Skeletal muscle tissue (tissue), 4 donors: Measurements from ENCODE around the gene FRY. TPM values are rescaled to one million over a fixed set of nuclear protein-coding genes. Genes with fewer than 3 reads are reported as not detected.

Experiments used
- H3K27ac ChIP-seq: one replicate; pipeline ENCODE4 v1.7.0; 2013; ENCODE audit warnings: mild to moderate bottlenecking, low read depth, low read length, inconsistent platforms
- H3K27me3 ChIP-seq, 3 donors: one replicate each; pipeline ENCODE4 v1.7.0; 2013; ENCODE audit warnings: low read length in 3 of 3; ENCODE audit not compliant: control insufficient read depth in 3 of 3, insufficient read depth in 3 of 3
- H3K36me3 ChIP-seq, 3 donors: one replicate each; pipeline ENCODE4 v1.7.0; 2013; ENCODE audit warnings: low read length in 3 of 3; ENCODE audit not compliant: control insufficient read depth in 3 of 3, insufficient read depth in 3 of 3
- H3K4me1 ChIP-seq, 3 donors: one replicate each; pipeline ENCODE4 v1.7.0; 2013; ENCODE audit warnings: low read length in 3 of 3, mild to moderate bottlenecking in 3 of 3; ENCODE audit not compliant: control insufficient read depth in 3 of 3, insufficient read depth in 3 of 3
- H3K4me3 ChIP-seq, 3 donors: one replicate each; pipeline ENCODE4 v1.7.0; 2013; ENCODE audit warnings: low read length in 3 of 3
- H3K9ac ChIP-seq, 3 donors: one replicate each; pipeline ENCODE4 v1.7.0; 2013; ENCODE audit warnings: low read length in 3 of 3, mild to moderate bottlenecking in 3 of 3, moderate library complexity in 2 of 3, low read depth in 1 of 3
- H3K9me3 ChIP-seq, 3 donors: one replicate each; pipeline ENCODE4 v1.7.0; 2013; ENCODE audit warnings: low read length in 3 of 3; ENCODE audit not compliant: control insufficient read depth in 3 of 3
- total RNA-seq: library from RNA; depleted of rRNA; stranded (reverse); fragments of >200 nt; gene quantifications from one replicate; pipeline ENCODE4 v1.2.3, GENCODE V29; 2014
- donor health status: Osteomylitis.

FRY gene
- total RNA-seq, 1 donor from 2014 or later: 59.0 TPM

DNA sequence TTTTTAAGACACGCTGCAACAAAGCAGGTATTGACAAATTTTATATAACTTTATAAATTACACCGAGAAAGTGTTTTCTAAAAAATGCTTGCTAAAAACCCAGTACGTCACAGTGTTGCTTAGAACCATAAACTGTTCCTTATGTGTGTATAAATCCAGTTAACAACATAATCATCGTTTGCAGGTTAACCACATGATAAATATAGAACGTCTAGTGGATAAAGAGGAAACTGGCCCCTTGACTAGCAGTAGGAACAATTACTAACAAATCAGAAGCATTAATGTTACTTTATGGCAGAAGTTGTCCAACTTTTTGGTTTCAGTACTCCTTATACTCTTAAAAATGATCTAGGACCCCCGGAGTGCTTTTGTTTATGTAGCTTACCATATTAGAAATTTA, 284.9 kb downstream of the FRY start:
- H3K9ac ChIP-seq: no peak overlapping the region
- H3K9me3 ChIP-seq: no peaks in the 10 kb centered on the region
- peak overlapping the region in 1 of 3 donors; percentile 90 for H3K4me3 ChIP-seq
- H3K27ac ChIP-seq: peak overlapping the region; percentile 96
- no peaks in the 10 kb centered on the region for H3K27me3 ChIP-seq
- peaks cover 9 to 16% (median 12%) of the 10 kb centered on the region in 3 donors for H3K4me1 ChIP-seq
- H3K36me3 ChIP-seq: no peaks in the 10 kb centered on the region

- no peaks in the 10 kb centered on the region for H3K9me3 ChIP-seq
- no peak overlapping the region for H3K27ac ChIP-seq
- H3K4me1 ChIP-seq: peaks cover 9 to 16% (median 12%) of the 10 kb centered on the region in 3 donors
- no peaks in the 10 kb centered on the region for H3K27me3 ChIP-seq
- no peak overlapping the region for H3K9ac ChIP-seq
- no peak overlapping the region for H3K4me3 ChIP-seq
- H3K36me3 ChIP-seq: no peaks in the 10 kb centered on the region
These were observed 286.3 kb downstream of the FRY start for GRCh38 chr13:32317716-32318465.

GRCh38 chr13:32320528-32320927, 289.0 kb downstream of the FRY start:
- H3K27ac ChIP-seq: no peak overlapping the region
- H3K9ac ChIP-seq: no peak overlapping the region
- H3K4me1 ChIP-seq: peaks cover 7 to 8% (median 8%) of the 10 kb centered on the region in 3 donors
- no peaks in the 10 kb centered on the region for H3K36me3 ChIP-seq
- no peaks in the 10 kb centered on the region for H3K27me3 ChIP-seq
- H3K9me3 ChIP-seq: no peaks in the 10 kb centered on the region
- H3K4me3 ChIP-seq: no peak overlapping the region

DNA sequence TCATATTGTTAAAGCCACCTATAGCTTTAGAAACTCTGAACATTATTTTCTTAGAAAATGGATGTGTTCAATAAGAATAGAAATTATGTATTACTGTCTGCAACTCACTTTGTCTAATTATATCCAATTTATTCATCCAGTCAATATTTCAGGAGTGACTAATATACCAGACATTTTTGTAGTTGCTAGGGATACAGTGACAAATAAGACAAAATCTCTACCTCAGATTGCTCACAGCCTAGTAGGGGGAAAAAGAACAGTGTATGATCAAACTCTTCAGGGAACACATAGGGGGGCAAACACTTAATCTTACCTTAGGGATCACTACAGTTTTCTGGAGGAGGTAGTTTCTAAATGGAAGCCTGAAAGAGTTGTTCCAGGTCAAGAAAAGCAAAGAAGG, 292.3 kb downstream of the FRY start:
- Histone ChIP-seq H3K27ac (no peak overlapping the region), H3K36me3 (no peaks in the 10 kb centered on the region), H3K27me3 (no peaks in the 10 kb centered on the region), H3K4me1 (no peaks in the 10 kb centered on the region), H3K9me3 (no peaks in the 10 kb centered on the region), H3K9ac (no peak overlapping the region), H3K4me3 (no peak overlapping the region)

- Histone ChIP-seq H3K4me1 (no peaks in the 10 kb centered on the region), H3K9me3 (no peaks in the 10 kb centered on the region), H3K27me3 (no peaks in the 10 kb centered on the region), H3K27ac (no peak overlapping the region), H3K4me3 (no peak overlapping the region), H3K9ac (no peak overlapping the region), H3K36me3 (no peaks in the 10 kb centered on the region)
These were observed 298.9 kb downstream of the FRY start for GRCh38 chr13:32330441-32330840.

GRCh38 chr13:32334671-32335070, 303.1 kb downstream of the FRY start:
- H3K9ac ChIP-seq: no peak overlapping the region
- no peaks in the 10 kb centered on the region for H3K4me1 ChIP-seq
- no peaks in the 10 kb centered on the region for H3K27me3 ChIP-seq
- no peaks in the 10 kb centered on the region for H3K9me3 ChIP-seq
- no peak overlapping the region for H3K27ac ChIP-seq
- no peaks in the 10 kb centered on the region for H3K36me3 ChIP-seq
- no peak overlapping the region for H3K4me3 ChIP-seq

DNA sequence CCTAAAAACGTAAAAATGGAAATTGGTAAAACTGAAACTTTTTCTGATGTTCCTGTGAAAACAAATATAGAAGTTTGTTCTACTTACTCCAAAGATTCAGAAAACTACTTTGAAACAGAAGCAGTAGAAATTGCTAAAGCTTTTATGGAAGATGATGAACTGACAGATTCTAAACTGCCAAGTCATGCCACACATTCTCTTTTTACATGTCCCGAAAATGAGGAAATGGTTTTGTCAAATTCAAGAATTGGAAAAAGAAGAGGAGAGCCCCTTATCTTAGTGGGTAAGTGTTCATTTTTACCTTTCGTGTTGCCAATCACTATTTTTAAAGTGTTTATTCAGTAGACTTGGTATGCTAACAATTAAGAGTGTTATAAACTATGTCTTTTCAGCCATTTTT, 309.3 kb downstream of the FRY start:
- H3K9me3 ChIP-seq: no peaks in the 10 kb centered on the region
- no peak overlapping the region for H3K4me3 ChIP-seq
- H3K36me3 ChIP-seq: no peaks in the 10 kb centered on the region
- H3K4me1 ChIP-seq: no peaks in the 10 kb centered on the region
- H3K27me3 ChIP-seq: no peaks in the 10 kb centered on the region
- no peak overlapping the region for H3K9ac ChIP-seq
- H3K27ac ChIP-seq: no peak overlapping the region

- Histone ChIP-seq H3K27ac (no peak overlapping the region), H3K9ac (no peak overlapping the region), H3K36me3 (no peaks in the 10 kb centered on the region), H3K4me3 (no peak overlapping the region), H3K9me3 (no peaks in the 10 kb centered on the region), H3K4me1 (no peaks in the 10 kb centered on the region), H3K27me3 (no peaks in the 10 kb centered on the region)
These were observed 316.1 kb downstream of the FRY start for GRCh38 chr13:32347651-32348050.
